Cardiac fibroblast (primary cell): ENCODE results near the gene NDUFB4.

ENCODE experiments used
- DNase-seq, 2 donors: peaks; one replicate each; pipeline versions ENCODE4 v3.0.0 to v3.0.0-alpha.2; 2010; ENCODE audit warnings: low read depth in 2 of 2
- H3K4me3 ChIP-seq, 2 donors: replicated peaks in 1 of 2; 1 replicate in 1 of 2; 2 replicates in 1 of 2; pipeline ENCODE4 v1.5.1; 2011; ENCODE audit warnings: low read depth in 2 of 2, low read length in 2 of 2, mild to moderate bottlenecking in 2 of 2, moderate library complexity in 1 of 2
- CTCF ChIP-seq: IDR thresholded peaks from one replicate; pipeline ENCODE4 v1.5.1; 2011; ENCODE audit warnings: low read depth, mild to moderate bottlenecking, low read length, inconsistent platforms

Gene NDUFB4

DNA sequence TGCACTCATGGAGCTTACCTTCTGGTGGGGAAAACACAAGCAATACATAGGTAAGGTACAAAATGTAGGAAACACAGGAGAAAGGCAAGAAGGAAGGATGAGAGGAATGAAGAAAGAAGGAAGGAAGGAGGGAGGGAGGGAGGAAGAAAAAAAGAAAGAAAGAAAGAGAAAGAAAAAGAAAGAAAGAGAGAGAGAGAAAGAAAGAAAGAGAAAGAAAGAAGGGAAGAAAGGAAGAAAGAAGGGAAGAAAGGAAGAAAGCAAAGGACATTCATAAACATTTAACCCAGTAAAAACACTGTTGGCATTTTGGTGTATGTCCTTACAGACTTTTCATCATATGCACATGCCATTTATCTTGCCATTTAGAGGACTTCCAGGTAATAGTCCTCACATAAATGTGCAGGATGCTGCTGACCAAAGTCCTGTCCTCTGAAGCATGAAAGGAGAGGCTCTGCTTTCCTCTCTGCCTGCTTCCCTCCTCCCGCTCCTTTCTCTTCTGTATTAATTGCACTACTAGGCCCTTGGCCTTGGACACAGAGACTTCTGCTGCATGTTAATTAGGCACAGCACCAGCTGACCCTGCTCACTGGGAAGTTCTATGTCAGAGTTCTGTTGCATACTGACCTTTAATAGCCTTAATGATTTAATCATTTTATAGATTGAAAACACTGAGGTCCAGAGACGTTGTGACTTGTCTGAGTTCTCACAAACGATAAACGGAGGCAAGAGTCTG lies 29.7 kb upstream of the NDUFB4 start:
- H3K4me3 ChIP-seq: no peak overlapping the region
- TF ChIP-seq CTCF: no peak

DNA sequence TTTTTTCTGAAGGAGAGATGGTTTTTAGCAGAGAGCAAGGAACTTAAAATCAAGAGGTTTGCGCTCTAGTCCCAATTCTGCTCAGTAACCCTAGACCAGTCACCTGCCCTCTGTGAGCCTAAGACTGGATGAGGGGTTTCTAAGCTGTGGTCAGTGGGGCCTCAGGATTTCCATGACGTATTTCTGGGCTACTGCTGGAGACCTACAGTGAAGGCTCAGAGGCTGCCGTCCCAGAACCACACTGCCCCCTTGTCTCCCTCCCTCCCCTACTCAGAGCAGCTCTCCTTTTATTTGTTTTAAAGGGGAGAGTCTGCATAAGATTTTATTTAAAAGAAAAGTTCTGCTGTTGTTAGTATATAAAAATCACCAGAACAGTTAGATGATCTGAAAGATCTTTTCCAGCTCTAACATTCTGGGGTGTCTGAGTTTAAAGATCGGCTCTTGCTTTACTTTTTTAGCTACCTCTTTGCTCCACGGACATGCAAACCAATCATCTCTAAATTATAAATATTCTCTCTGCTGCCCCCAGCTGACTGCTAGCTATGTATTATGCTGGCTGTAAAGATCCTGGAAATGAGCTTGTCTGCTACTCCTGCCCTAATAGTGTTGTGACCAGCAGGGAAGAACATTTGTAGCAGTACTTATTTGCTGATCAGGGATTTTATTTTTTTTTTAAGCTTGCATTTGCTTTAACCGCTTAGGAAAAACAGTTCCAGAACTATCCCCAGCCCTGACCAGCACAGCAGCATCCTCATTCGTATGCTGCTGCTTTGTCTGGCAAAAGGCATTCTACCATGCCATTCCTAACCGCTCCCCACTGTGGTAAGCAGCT lies 28.6 kb upstream of the NDUFB4 start:
- peak; percentile 44 for TF ChIP-seq CTCF
- H3K4me3 ChIP-seq: no peak overlapping the region
- DNase-seq: peak; percentile 59 to 65

More for the DNA sequence above, 29.7 kb upstream of the NDUFB4 start:
- no peak for DNase-seq

DNA sequence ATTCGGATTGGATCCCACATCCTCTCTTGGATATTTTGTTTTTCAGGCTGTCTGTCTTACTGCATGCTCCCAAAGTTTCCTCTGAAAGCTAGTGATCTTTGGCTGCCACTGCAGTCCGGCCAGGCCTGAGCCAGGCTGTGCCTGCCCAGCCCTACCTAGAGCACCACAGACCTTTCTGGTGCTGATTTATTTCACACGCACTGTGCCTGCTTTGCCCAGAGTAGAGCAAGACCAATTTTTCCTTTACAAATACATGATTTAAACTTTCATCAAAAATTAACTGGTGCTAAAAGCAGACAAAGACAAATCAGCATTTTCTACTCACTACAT lies 28.0 kb upstream of the NDUFB4 start:
- no peak for DNase-seq
- no peak overlapping the region for H3K4me3 ChIP-seq
- TF ChIP-seq CTCF: no peak

DNA sequence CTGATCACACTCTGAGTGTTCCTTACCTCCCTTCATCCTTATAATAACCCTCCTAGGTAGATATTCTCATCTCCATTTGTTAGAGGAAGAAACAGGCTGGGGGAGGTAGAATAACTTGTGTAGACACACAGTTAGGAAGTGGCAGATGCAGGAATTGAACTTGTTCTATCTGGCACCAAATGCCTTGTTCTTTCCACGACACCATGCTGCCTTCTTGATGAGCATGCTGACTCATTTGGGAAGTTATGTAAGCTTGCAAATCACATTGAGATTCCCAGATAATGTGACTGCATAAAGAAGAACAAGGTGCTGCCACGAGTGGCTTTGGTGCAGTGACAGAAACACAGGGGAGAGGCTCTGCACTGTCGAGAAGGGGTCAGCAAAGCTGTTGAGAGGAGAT lies 27.5 kb upstream of the NDUFB4 start:
- DNase-seq: peak in 1 of 2 donors; percentile 46
- TF ChIP-seq CTCF: no peak
- no peak overlapping the region for H3K4me3 ChIP-seq

GRCh38 chr3:120569222-120570057 lies 26.7 kb upstream of the NDUFB4 start:
- H3K4me3 ChIP-seq: no peak overlapping the region
- DNase-seq: no peak
- no peak for TF ChIP-seq CTCF

DNA sequence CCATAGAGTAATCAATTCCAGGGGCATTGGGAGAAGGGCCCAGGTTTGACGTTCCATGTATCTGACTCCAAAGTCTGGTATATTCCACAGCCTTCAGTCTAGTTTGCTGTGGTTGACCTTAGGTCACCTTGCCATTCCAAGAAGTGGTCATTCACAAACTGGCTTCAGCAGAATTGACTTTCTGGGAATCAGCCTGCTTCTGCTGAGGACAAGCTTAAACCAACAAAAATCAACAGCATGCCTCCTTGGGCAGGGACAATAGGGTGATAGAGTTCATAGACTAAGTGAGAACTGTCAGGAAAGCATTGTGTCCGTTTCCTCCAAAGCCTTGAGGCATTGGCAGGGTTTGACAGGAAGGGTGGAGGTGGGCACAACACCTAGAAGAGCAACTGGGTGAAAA lies 24.1 kb upstream of the NDUFB4 start:
- H3K4me3 ChIP-seq: no peak overlapping the region
- no peak for TF ChIP-seq CTCF
- DNase-seq: no peak
